ENCODE measurements around the gene GDF10. TPM values are rescaled to one million over a fixed set of nuclear protein-coding genes. Genes with fewer than 3 reads are reported as not detected.

GDF10 gene
- total RNA-seq, 4 donors from 2014 or later, result 5.8 to 29.7 (median 10.8) TPM

- no peak overlapping the region for H3K4me3 ChIP-seq
- H3K4me1 ChIP-seq, result no peaks in the 10 kb centered on the region
- TF ChIP-seq POLR2A (IDR thresholded peaks at IDR 0.05) (no peak), EP300 (IDR thresholded peaks at IDR 0.05) (no peak), POLR2AphosphoS5 (IDR thresholded peaks at IDR 0.05) (no peak), CTCF (IDR thresholded peaks at IDR 0.05) (no peak)
- WGBS, 2 donors (ENCODE audit: low coverage in 1 of 2), result 80 to 88% methylated on average over 1 of the region's 1 CpG
- peaks cover 29% of the 10 kb centered on the region for H3K27me3 ChIP-seq
- H3K36me3 ChIP-seq, result no peaks in the 10 kb centered on the region
- ATAC-seq, result no peak
- no peaks in the 10 kb centered on the region for H3K9me3 ChIP-seq
- H3K27ac ChIP-seq, result no peak overlapping the region
Measured at GRCh38 chr10:47323087-47323486, 23.1 kb downstream of the GDF10 start.

GRCh38 chr10:47323636-47324296 is 23.8 kb downstream of the GDF10 start:
- Histone ChIP-seq H3K36me3 (no peaks in the 10 kb centered on the region), H3K4me1 (no peaks in the 10 kb centered on the region), H3K27ac (no peak overlapping the region), H3K4me3 (no peak overlapping the region), H3K9me3 (no peaks in the 10 kb centered on the region), H3K27me3 (peaks cover 29% of the 10 kb centered on the region)
- ATAC-seq, result no peak
- no peak for TF ChIP-seq EP300 (IDR thresholded peaks at IDR 0.05)
- no peak for TF ChIP-seq POLR2AphosphoS5 (IDR thresholded peaks at IDR 0.05)
- TF ChIP-seq CTCF (IDR thresholded peaks at IDR 0.05), result no peak
- no peak for TF ChIP-seq POLR2A (IDR thresholded peaks at IDR 0.05)
- WGBS, 2 donors (ENCODE audit: low coverage in 1 of 2), result 56 to 63% methylated on average over 4 to 5 of the region's 5 CpGs

GRCh38 chr10:47325303-47326291 is 25.6 kb downstream of the GDF10 start:
- H3K4me1 ChIP-seq, result no peaks in the 10 kb centered on the region
- peaks cover 33% of the 10 kb centered on the region for H3K27me3 ChIP-seq
- no peak for ATAC-seq
- H3K36me3 ChIP-seq, result no peaks in the 10 kb centered on the region
- H3K4me3 ChIP-seq, result no peak overlapping the region
- WGBS, 2 donors (ENCODE audit: low coverage in 1 of 2), result 81 to 93% methylated on average over 6 to 11 of the region's 30 CpGs
- H3K9me3 ChIP-seq, result no peaks in the 10 kb centered on the region
- H3K27ac ChIP-seq, result no peak overlapping the region
- TF ChIP-seq CTCF (IDR thresholded peaks at IDR 0.05), result no peak
- TF ChIP-seq POLR2A (IDR thresholded peaks at IDR 0.05), result no peak
- TF ChIP-seq EP300 (IDR thresholded peaks at IDR 0.05), result no peak
- TF ChIP-seq POLR2AphosphoS5 (IDR thresholded peaks at IDR 0.05), result no peak

- TF ChIP-seq POLR2A (IDR thresholded peaks at IDR 0.05), result no peak
- TF ChIP-seq CTCF (IDR thresholded peaks at IDR 0.05), result no peak
- TF ChIP-seq EP300 (IDR thresholded peaks at IDR 0.05), result no peak
- Histone ChIP-seq H3K9me3 (no peaks in the 10 kb centered on the region), H3K4me1 (no peaks in the 10 kb centered on the region), H3K4me3 (no peak overlapping the region), H3K27ac (no peak overlapping the region), H3K27me3 (peaks cover 40% of the 10 kb centered on the region), H3K36me3 (no peaks in the 10 kb centered on the region)
- WGBS, 2 donors (ENCODE audit: low coverage in 1 of 2), result no CpG with 5 or more reads among the region's 5 CpGs
- no peak for ATAC-seq
Measured at GRCh38 chr10:47326306-47326926, 26.4 kb downstream of the GDF10 start.
